ENCODE results near the gene IQSEC1.

IQSEC1 gene

GRCh38 chr3:13057282-13058040 lies 15.8 kb downstream of the IQSEC1 start:
- TF ChIP-seq TCF12 (IDR thresholded peaks at IDR 0.05; ENCODE audit: low read depth) (peak; percentile 58; the same call in 1 of the 2 replicates), CREB1 (IDR thresholded peaks at IDR 0.05; ENCODE audit: low read depth) (no peak), EP300 (IDR thresholded peaks at IDR 0.05; ENCODE audit: borderline replicate concordance) (peak; percentile 51; the same call in 1 of the 2 replicates)

GRCh38 chr3:13055634-13056033 lies 17.6 kb downstream of the IQSEC1 start:
- TF ChIP-seq TEAD4 (IDR thresholded peaks at IDR 0.05): no peak
- no peak for TF ChIP-seq CEBPB (IDR thresholded peaks at IDR 0.05)
- TF ChIP-seq NFIC (IDR thresholded peaks at IDR 0.05): no peak
- TF ChIP-seq EGR1 (IDR thresholded peaks at IDR 0.05): no peak
- TF ChIP-seq, protein P1, sequence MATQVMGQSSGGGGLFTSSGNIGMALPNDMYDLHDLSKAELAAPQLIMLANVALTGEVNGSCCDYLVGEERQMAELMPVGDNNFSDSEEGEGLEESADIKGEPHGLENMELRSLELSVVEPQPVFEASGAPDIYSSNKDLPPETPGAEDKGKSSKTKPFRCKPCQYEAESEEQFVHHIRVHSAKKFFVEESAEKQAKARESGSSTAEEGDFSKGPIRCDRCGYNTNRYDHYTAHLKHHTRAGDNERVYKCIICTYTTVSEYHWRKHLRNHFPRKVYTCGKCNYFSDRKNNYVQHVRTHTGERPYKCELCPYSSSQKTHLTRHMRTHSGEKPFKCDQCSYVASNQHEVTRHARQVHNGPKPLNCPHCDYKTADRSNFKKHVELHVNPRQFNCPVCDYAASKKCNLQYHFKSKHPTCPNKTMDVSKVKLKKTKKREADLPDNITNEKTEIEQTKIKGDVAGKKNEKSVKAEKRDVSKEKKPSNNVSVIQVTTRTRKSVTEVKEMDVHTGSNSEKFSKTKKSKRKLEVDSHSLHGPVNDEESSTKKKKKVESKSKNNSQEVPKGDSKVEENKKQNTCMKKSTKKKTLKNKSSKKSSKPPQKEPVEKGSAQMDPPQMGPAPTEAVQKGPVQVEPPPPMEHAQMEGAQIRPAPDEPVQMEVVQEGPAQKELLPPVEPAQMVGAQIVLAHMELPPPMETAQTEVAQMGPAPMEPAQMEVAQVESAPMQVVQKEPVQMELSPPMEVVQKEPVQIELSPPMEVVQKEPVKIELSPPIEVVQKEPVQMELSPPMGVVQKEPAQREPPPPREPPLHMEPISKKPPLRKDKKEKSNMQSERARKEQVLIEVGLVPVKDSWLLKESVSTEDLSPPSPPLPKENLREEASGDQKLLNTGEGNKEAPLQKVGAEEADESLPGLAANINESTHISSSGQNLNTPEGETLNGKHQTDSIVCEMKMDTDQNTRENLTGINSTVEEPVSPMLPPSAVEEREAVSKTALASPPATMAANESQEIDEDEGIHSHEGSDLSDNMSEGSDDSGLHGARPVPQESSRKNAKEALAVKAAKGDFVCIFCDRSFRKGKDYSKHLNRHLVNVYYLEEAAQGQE (IDR thresholded peaks at IDR 0.05; ENCODE audit: low read depth): no peak
- no peak for TF ChIP-seq TCF12 (IDR thresholded peaks at IDR 0.05; ENCODE audit: low read depth)

DNA sequence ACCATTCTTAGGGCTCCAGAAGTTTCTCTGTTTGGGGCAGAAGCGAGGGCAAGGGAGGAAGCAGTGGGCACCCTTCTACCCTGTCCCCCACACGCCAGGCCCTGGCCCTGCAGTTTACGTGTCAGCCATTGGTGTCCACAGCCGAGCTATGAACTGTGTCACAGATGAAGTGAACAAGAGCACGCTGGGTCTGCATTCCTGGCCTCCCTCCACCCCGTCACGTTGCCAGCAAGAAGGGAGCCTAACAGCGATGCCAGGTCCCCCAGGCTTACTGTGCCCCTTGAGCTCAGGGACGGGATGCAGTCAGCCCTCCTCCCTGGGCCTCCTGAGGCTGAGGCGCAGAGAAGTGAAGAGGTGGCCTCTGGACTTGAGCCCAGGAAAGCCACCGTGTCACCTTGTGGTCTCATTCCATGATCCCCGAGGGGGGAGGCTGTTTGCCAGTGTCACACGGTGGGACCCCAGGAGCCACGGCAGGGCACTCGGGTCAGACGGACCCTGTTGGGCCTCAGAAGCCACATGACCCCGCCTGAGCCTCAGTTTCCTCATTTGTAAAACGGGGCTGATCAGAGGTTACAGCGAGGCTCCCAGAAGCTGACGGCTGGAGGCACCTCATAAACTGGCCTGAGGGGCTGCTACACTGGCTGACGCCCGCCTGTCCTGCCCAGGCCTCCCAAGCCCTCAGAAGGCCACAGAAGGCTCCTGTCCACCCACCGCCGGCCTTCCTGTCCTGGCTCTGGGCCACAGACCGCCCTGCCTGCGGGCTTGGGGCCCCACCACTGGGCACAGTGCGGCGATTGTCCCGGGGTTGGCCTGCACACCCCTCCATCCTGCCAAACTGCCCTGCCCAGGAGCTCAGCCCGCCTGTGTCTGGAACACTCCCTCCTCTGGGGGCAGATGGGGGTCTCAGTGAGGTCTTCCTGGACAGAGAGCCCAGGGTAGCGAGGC lies 18.6 kb downstream of the IQSEC1 start:
- no peak for TF ChIP-seq YY1 (IDR thresholded peaks at IDR 0.05; ENCODE audit: low read depth)
- TF ChIP-seq TCF12 (IDR thresholded peaks at IDR 0.05; ENCODE audit: low read depth): no peak
- TF ChIP-seq CEBPB (IDR thresholded peaks at IDR 0.05): no peak
- TF ChIP-seq NFIC (IDR thresholded peaks at IDR 0.05): no peak
- no peak for TF ChIP-seq ZBTB7A (IDR thresholded peaks at IDR 0.05; ENCODE audit: low read depth)
- no peak for TF ChIP-seq MAX (IDR thresholded peaks at IDR 0.05)
- no peak for TF ChIP-seq EP300 (IDR thresholded peaks at IDR 0.05; ENCODE audit: borderline replicate concordance)

GRCh38 chr3:13053893-13054292 lies 19.3 kb downstream of the IQSEC1 start:
- TF ChIP-seq TEAD4 (IDR thresholded peaks at IDR 0.05) (no peak), TCF12 (IDR thresholded peaks at IDR 0.05; ENCODE audit: low read depth) (no peak), CREB1 (IDR thresholded peaks at IDR 0.05; ENCODE audit: low read depth) (no peak), ZBTB7A (IDR thresholded peaks at IDR 0.05; ENCODE audit: low read depth) (no peak), MAX (IDR thresholded peaks at IDR 0.05) (no peak), NFIC (IDR thresholded peaks at IDR 0.05) (no peak), TAF1 (IDR thresholded peaks at IDR 0.05; ENCODE audit: low read depth) (no peak), YY1 (IDR thresholded peaks at IDR 0.05; ENCODE audit: low read depth) (no peak)

DNA sequence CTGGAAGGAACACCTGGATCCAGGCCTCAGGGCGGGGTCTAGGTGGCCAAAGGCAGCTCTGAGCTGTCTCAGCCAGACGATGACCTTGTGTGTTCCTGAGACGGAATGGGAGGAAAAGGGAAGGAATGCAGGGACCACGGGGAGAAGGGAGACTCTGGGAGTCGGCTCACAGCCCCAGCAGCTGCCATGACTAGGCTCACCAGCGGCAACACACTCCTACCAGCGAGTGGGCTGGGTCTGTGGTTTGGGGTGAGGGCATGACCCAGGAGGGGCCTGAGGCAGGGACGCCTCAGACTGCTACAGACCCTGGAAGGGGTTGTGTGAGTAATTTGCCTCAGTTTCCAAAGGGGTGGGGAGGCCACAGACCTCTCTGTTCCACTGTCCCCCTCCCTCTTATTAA lies 19.8 kb downstream of the IQSEC1 start:
- TF ChIP-seq ZBTB7A (IDR thresholded peaks at IDR 0.05; ENCODE audit: low read depth) (no peak), TEAD4 (IDR thresholded peaks at IDR 0.05) (no peak), MAX (IDR thresholded peaks at IDR 0.05) (no peak), NFIC (IDR thresholded peaks at IDR 0.05) (no peak), RAD21 (IDR thresholded peaks at IDR 0.05; ENCODE audit: low read depth) (no peak), EP300 (IDR thresholded peaks at IDR 0.05; ENCODE audit: borderline replicate concordance) (no peak), TCF12 (IDR thresholded peaks at IDR 0.05; ENCODE audit: low read depth) (no peak), CEBPB (IDR thresholded peaks at IDR 0.05) (no peak), FOXM1 (IDR thresholded peaks at IDR 0.05; ENCODE audit: borderline replicate concordance, low read depth) (no peak), TAF1 (IDR thresholded peaks at IDR 0.05; ENCODE audit: low read depth) (no peak), YY1 (IDR thresholded peaks at IDR 0.05; ENCODE audit: low read depth) (no peak), EGR1 (IDR thresholded peaks at IDR 0.05) (no peak), CREB1 (IDR thresholded peaks at IDR 0.05; ENCODE audit: low read depth) (no peak)
- TF ChIP-seq, protein P1 (IDR thresholded peaks at IDR 0.05; ENCODE audit: low read depth): no peak
- TF ChIP-seq, protein P2, sequence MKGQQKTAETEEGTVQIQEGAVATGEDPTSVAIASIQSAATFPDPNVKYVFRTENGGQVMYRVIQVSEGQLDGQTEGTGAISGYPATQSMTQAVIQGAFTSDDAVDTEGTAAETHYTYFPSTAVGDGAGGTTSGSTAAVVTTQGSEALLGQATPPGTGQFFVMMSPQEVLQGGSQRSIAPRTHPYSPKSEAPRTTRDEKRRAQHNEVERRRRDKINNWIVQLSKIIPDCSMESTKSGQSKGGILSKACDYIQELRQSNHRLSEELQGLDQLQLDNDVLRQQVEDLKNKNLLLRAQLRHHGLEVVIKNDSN (IDR thresholded peaks at IDR 0.05): no peak

Data from Ishikawa (cell line).